ENCODE measurements around the gene IER5.

DNA sequence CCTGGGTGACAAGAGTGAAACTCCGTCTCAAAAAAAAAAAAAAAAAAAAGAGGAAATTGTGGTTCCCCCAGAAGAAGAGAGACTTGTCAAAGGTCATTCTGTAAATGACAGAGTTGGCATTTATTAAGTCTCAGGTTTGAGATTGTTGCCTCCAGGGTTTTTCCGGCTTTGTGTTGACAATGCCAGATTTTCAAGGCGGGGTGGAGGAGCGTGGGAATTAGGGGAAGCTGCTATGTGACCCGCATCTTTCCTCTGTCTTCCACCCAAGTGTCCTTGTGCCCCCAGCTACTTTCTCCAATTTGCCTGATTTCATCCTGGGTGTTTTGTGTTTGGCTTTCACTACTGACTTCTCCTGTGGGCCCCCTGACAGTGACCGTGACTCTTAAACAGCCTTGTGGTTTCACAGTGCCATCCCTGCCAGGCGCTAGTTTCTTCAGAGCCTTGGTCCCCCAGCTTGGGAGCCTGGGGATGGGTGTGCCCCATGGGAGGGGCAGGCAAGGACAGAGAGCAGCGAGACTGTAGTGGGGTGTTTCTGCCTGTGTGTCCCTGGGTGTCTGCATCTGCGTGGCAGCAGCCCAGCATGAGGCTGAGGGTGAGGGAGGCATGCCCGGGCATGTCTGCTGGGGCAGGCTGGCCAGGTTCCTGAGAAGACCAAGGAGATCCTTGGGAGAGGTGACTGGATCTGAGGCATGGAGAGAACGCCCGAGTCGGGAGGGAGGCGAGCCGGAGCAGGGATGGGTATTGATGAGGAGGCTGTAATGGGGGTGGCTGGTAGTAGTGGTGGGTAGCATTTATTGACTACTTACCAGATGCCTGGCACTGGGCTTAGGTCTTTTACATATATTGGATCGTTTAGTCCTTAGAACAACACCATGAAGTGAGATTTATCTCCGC, 46.3 kb downstream of the IER5 start:
- TF ChIP-seq ELF1 (IDR thresholded peaks at IDR 0.05) (no peak), NRF1 (IDR thresholded peaks at IDR 0.05; ENCODE audit: low read depth, low read length) (no peak), JUND (IDR thresholded peaks at IDR 0.05) (no peak), EP300 (IDR thresholded peaks at IDR 0.05; ENCODE audit: borderline replicate concordance in 1 of 2, low read depth in 1 of 2, low read length in 1 of 2) (no peak), EZH2phosphoT487 (IDR thresholded peaks at IDR 0.05; ENCODE audit: borderline replicate concordance, low read depth) (no peak), PBX3 (IDR thresholded peaks at IDR 0.05) (no peak), GATA2 (CRISPR knock-in tag; IDR thresholded peaks at IDR 0.05) (no peak), IRF3 (IDR thresholded peaks at IDR 0.05; ENCODE audit: low read depth, low read length) (no peak)
- TF ChIP-seq, protein P1, sequence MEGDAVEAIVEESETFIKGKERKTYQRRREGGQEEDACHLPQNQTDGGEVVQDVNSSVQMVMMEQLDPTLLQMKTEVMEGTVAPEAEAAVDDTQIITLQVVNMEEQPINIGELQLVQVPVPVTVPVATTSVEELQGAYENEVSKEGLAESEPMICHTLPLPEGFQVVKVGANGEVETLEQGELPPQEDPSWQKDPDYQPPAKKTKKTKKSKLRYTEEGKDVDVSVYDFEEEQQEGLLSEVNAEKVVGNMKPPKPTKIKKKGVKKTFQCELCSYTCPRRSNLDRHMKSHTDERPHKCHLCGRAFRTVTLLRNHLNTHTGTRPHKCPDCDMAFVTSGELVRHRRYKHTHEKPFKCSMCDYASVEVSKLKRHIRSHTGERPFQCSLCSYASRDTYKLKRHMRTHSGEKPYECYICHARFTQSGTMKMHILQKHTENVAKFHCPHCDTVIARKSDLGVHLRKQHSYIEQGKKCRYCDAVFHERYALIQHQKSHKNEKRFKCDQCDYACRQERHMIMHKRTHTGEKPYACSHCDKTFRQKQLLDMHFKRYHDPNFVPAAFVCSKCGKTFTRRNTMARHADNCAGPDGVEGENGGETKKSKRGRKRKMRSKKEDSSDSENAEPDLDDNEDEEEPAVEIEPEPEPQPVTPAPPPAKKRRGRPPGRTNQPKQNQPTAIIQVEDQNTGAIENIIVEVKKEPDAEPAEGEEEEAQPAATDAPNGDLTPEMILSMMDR (IDR thresholded peaks at IDR 0.05): no peak
